Measurements from ENCODE around the gene CD3E. TPM values are rescaled to one million over a fixed set of nuclear protein-coding genes. Genes with fewer than 3 reads are reported as not detected.

The CD3E gene
- total RNA-seq, 2 donors from 2014 or later = 0.99 to 3.1 TPM

DNA sequence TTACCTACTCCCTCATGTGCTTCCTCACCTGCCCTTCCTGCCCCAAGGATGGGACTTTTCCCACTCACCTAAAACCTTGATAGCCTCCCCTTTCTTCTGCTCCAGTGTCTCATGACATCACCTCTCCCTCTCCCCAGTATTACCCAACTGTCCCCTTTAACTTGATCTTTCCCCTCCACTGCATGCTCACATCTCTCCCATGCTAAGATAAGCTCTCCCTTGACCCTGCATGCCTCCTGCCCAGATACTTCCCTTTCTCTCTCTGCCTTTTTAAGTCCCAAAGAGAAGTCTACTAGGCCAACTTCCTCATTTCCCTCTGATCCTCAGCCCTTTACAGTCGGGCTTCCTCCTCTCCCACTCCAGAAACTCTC is 14.8 kb downstream of the CD3E start:
- intact Hi-C loops (cut with DNase I) = no loop called here
- Histone ChIP-seq H3K4me3 (no peak overlapping the region), H3K36me3 (replicated peaks in 1 of 2; ENCODE audit: insufficient read depth in 1 of 2, low read depth in 2 of 2) (no peaks in the 10 kb centered on the region), H3K27ac (peak overlapping the region in 1 of 4 donors; percentile 46), H3K4me1 (peaks cover 32% of the 10 kb centered on the region), H3K9me3 (no peaks in the 10 kb centered on the region), H3K27me3 (no peaks in the 10 kb centered on the region)
- DNase-seq = peak in 1 of 4 donors; percentile 28
- TF ChIP-seq CTCF (IDR thresholded peaks at IDR 0.05) (no peak), POLR2A (IDR thresholded peaks at IDR 0.05) (no peak)
- 56 to 79% methylated on average over 1 of the region's 1 CpG for WGBS, 2 donors
- no peak for ATAC-seq

- H3K4me3 ChIP-seq = no peak overlapping the region
- no peak for ATAC-seq
- WGBS, 2 donors = 94 to 96% methylated on average over 3 of the region's 3 CpGs
- TF ChIP-seq POLR2A (IDR thresholded peaks at IDR 0.05) (no peak), CTCF (IDR thresholded peaks at IDR 0.05) (no peak)
- H3K36me3 ChIP-seq (replicated peaks in 1 of 2; ENCODE audit: insufficient read depth in 1 of 2, low read depth in 2 of 2) = no peaks in the 10 kb centered on the region
- no peaks in the 10 kb centered on the region for H3K9me3 ChIP-seq
- no peak for DNase-seq
- H3K27ac ChIP-seq = no peak overlapping the region
- H3K4me1 ChIP-seq = peaks cover 23% of the 10 kb centered on the region
- intact Hi-C loops (cut with DNase I) = no loop called here
- no peaks in the 10 kb centered on the region for H3K27me3 ChIP-seq
Measured at GRCh38 chr11:118320515-118320914, 16.0 kb downstream of the CD3E start.

DNA sequence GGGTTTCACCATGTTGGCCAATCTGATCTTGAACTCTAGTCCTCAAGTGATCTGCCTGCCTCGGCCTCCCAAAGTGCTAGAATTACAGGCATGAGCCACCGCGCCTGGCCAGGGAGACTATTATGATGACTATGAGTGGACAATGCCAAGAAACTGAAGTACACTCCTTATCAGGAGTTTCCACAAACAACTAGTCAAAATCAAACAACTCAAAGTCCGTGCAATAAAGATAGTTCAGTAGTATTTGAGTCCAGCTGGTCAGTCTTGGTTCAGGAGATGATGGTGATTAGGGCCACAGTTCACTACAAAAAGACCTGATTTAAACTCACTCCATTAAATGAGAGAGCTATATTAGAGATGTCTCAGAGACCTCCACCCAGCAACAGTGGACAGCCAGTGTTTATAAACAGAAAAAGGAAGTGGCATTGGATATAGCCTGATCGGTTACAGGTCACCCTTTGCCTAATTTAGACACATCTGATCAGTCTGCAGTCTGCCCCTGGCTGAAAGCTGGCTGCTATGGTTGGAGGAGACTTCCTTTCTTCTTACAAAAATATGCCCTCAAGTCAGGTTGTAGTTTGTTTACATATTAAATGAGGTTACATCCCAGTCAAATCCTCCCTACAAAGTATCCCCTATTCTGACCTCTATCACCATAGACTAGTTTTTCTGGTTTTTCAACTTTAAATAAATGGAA is 17.0 kb downstream of the CD3E start:
- WGBS, 2 donors = 42% methylated on average over 5 of the region's 5 CpGs
- Histone ChIP-seq H3K36me3 (replicated peaks in 1 of 2; ENCODE audit: insufficient read depth in 1 of 2, low read depth in 2 of 2) (no peaks in the 10 kb centered on the region), H3K27ac (no peak overlapping the region), H3K27me3 (no peaks in the 10 kb centered on the region), H3K4me1 (peaks cover 14% of the 10 kb centered on the region), H3K9me3 (no peaks in the 10 kb centered on the region), H3K4me3 (no peak overlapping the region)
- intact Hi-C loops (cut with DNase I) = no loop called here
- ATAC-seq (no peak), DNase-seq (no peak)
- TF ChIP-seq POLR2A (IDR thresholded peaks at IDR 0.05) (no peak), CTCF (IDR thresholded peaks at IDR 0.05) (no peak)

DNA sequence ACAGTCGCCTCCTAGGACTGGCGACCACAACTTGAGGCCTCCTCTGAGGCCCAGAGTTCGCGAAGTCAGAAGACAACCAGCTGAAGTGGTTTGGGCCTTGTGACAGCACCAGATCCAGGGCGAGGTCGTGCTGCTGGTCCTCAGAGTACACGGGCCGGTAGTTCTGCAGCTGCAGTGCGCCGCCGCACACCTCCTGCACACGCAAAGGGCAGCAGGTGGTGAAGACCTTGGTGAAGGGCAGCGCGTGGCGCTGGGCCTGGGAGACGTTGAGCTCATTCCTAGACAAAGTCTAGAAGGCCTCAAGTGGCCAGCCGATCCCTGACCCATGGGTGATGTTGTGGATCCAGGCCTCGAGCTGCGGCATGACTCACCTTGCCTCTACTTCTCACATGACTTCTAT is 18.2 kb downstream of the CD3E start:
- DNase-seq (no peak), ATAC-seq (no peak)
- Histone ChIP-seq H3K36me3 (replicated peaks in 1 of 2; ENCODE audit: insufficient read depth in 1 of 2, low read depth in 2 of 2) (no peaks in the 10 kb centered on the region), H3K27me3 (no peaks in the 10 kb centered on the region), H3K27ac (no peak overlapping the region), H3K9me3 (no peaks in the 10 kb centered on the region), H3K4me1 (peaks cover 8% of the 10 kb centered on the region), H3K4me3 (no peak overlapping the region)
- WGBS, 2 donors = 94 to 95% methylated on average over 2 to 19 of the region's 19 CpGs
- intact Hi-C loops (cut with DNase I) = no loop called here
- TF ChIP-seq POLR2A (IDR thresholded peaks at IDR 0.05) (no peak), CTCF (IDR thresholded peaks at IDR 0.05) (no peak)

DNA sequence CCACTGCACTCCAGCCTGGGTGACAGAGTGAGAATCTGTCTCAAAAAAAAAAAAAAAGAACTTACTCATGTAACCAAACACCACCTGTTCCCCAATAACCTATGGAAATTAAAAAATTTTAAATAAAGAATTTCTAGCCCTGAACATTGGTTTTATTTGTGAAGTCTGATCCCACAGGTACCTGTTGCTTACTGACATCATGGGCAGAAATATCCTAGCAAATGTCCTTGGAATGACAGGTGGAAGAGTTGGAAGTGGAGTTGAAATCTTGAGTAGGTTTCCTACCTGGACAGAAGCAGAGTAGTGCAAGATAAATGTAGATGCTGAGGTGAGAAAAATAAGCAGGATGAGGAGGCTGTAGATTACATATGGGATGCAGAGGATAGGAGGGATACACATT is 20.8 kb downstream of the CD3E start:
- no peak overlapping the region for H3K4me3 ChIP-seq
- no peaks in the 10 kb centered on the region for H3K9me3 ChIP-seq
- no peaks in the 10 kb centered on the region for H3K27me3 ChIP-seq
- H3K4me1 ChIP-seq = peaks cover 8% of the 10 kb centered on the region
- H3K27ac ChIP-seq = no peak overlapping the region
- ATAC-seq (no peak), DNase-seq (no peak)
- H3K36me3 ChIP-seq (replicated peaks in 1 of 2; ENCODE audit: insufficient read depth in 1 of 2, low read depth in 2 of 2) = no peaks in the 10 kb centered on the region
- TF ChIP-seq POLR2A (IDR thresholded peaks at IDR 0.05) (no peak), CTCF (IDR thresholded peaks at IDR 0.05) (no peak)
- intact Hi-C loops (cut with DNase I) = no loop called here

Measured in body of pancreas (tissue), 4 donors.